Measurements from ENCODE around the gene TBC1D5. TPM values are rescaled to one million over a fixed set of nuclear protein-coding genes. Genes with fewer than 3 reads are reported as not detected.
"Not testable (repeated sequence)": the region's sequence is repeated elsewhere in the genome, so short reads cannot be mapped to it uniquely, and the experiment has no call there.

TBC1D5 gene
- total and polyA plus RNA-seq, 5 donors from 2014 or later = 27.6 to 61.6 (median 36.4) TPM

DNA sequence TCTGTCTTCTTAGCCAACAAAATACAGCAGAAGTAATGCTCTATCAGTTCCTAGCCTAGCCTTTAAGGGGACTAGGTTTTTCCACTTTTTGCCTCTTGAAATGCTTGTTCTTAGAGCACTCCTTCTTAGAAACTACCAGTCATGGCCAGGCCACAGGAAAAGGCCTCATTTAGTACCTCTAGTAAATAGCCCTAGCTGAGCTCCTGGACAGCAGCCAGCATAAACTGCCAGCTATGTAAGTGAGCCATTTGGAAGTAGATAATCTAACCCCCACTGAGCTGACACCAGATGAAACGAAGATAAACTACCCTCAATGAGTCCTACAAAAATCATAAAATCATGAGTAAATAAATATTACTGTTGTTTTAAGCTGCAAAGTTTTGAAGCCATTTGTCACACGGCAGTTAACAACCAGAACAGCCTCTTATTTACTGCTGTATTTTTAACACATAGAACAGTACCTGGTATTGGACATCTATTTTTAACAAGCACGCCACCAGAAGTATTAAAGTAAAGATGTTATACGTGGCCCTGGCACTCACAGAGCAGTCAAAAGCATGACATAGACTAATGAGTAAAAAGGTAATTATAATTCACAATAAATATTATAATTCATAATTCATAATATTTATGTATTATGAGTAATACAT, 12.0 kb downstream of the TBC1D5 start:
- Histone ChIP-seq H3K4me1 (ENCODE audit: control insufficient read depth, insufficient read depth, low read length, poor library complexity, severe bottlenecking) (peaks cover 6% of the 10 kb centered on the region), H3K27me3 (ENCODE audit: control insufficient read depth, insufficient read depth, low read length) (no peaks in the 10 kb centered on the region), H3K4me3 (ENCODE audit: low read depth, low read length) (no peak overlapping the region), H3K27ac (ENCODE audit: insufficient read depth, low read length, poor library complexity, severe bottlenecking) (no peak overlapping the region), H3K36me3 (ENCODE audit: control insufficient read depth, insufficient read depth, low read length) (peaks cover 5% of the 10 kb centered on the region), H3K9me3 (ENCODE audit: control insufficient read depth in 2 of 2, low read length in 2 of 2) (no peaks in the 10 kb centered on the region)
- no peak for DNase-seq
- Mint-ChIP-seq H3K9me3 (peaks cover 0 to 6% (median 0%) of the 10 kb centered on the region in 7 donors), H3K27ac (peak overlapping the region in 2 of 3 donors; percentile 24 to 48), H3K27me3 (no peaks in the 10 kb centered on the region), H3K4me3 (no peak overlapping the region), H3K36me3 (peaks cover 42% of the 10 kb centered on the region), H3K4me1 (peaks cover 19 to 49% (median 31%) of the 10 kb centered on the region in 4 donors)
- ATAC-seq (ENCODE audit: low read depth in 2 of 2) = no peak

- Histone ChIP-seq H3K4me1 (ENCODE audit: control insufficient read depth, insufficient read depth, low read length, poor library complexity, severe bottlenecking) (no peaks in the 10 kb centered on the region), H3K9me3 (ENCODE audit: control insufficient read depth in 2 of 2, low read length in 2 of 2) (no peaks in the 10 kb centered on the region), H3K27ac (ENCODE audit: insufficient read depth, low read length, poor library complexity, severe bottlenecking) (no peak overlapping the region), H3K4me3 (ENCODE audit: low read depth, low read length) (no peak overlapping the region), H3K27me3 (ENCODE audit: control insufficient read depth, insufficient read depth, low read length) (no peaks in the 10 kb centered on the region), H3K36me3 (ENCODE audit: control insufficient read depth, insufficient read depth, low read length) (peaks cover 5% of the 10 kb centered on the region)
- H3K4me1 Mint-ChIP-seq = peaks cover 12 to 18% (median 14%) of the 10 kb centered on the region in 4 donors
- no peak overlapping the region for H3K27ac Mint-ChIP-seq
- DNase-seq = no peak
- no peak overlapping the region for H3K4me3 Mint-ChIP-seq
- peaks cover 0 to 6% (median 0%) of the 10 kb centered on the region in 7 donors for H3K9me3 Mint-ChIP-seq
- H3K27me3 Mint-ChIP-seq = no peaks in the 10 kb centered on the region
- ATAC-seq (ENCODE audit: low read depth in 2 of 2) = no peak
- peaks cover 35% of the 10 kb centered on the region for H3K36me3 Mint-ChIP-seq
Measured at GRCh38 chr3:17726313-17726712, 16.1 kb downstream of the TBC1D5 start.

DNA sequence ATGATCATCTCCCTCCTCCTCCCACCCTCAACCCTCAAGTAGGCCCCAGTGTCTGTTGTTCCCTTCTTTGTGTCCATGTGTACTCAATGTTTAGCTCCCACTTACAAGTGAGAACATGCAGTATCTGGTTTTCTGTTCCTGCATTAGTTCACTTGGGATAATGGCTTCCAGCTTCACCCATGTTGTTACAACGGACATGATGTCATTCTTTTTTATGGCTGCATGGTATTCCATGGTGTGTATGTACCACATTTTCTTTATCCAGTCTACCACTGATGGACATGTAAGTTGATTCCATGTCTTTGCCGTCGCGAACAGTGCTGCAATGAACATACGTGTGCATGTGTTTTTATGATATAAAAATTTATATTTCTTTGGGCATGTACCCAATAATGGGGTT, 16.6 kb downstream of the TBC1D5 start:
- not testable (repeated sequence) for H3K9me3 ChIP-seq (ENCODE audit: control insufficient read depth in 2 of 2, low read length in 2 of 2); H3K27me3 Mint-ChIP-seq; H3K27ac Mint-ChIP-seq; H3K4me3 Mint-ChIP-seq; H3K27me3 ChIP-seq (ENCODE audit: control insufficient read depth, insufficient read depth, low read length); ATAC-seq (ENCODE audit: low read depth in 2 of 2); H3K4me1 ChIP-seq (ENCODE audit: control insufficient read depth, insufficient read depth, low read length, poor library complexity, severe bottlenecking); DNase-seq; H3K36me3 ChIP-seq (ENCODE audit: control insufficient read depth, insufficient read depth, low read length); H3K4me3 ChIP-seq (ENCODE audit: low read depth, low read length); H3K9me3 Mint-ChIP-seq; H3K27ac ChIP-seq (ENCODE audit: insufficient read depth, low read length, poor library complexity, severe bottlenecking)
- peaks cover 35% of the 10 kb centered on the region for H3K36me3 Mint-ChIP-seq
- H3K4me1 Mint-ChIP-seq = peaks cover 8 to 15% (median 12%) of the 10 kb centered on the region in 4 donors

- no peak overlapping the region for H3K4me3 Mint-ChIP-seq
- H3K9me3 Mint-ChIP-seq = peaks cover 0 to 6% (median 0%) of the 10 kb centered on the region in 7 donors
- no peak for ATAC-seq (ENCODE audit: low read depth in 2 of 2)
- H3K27me3 ChIP-seq (ENCODE audit: control insufficient read depth, insufficient read depth, low read length) = no peaks in the 10 kb centered on the region
- peaks cover 0 to 14% (median 8%) of the 10 kb centered on the region in 4 donors for H3K4me1 Mint-ChIP-seq
- H3K4me3 ChIP-seq (ENCODE audit: low read depth, low read length) = no peak overlapping the region
- H3K27ac Mint-ChIP-seq = no peak overlapping the region
- no peak overlapping the region for H3K27ac ChIP-seq (ENCODE audit: insufficient read depth, low read length, poor library complexity, severe bottlenecking)
- peaks cover 5% of the 10 kb centered on the region for H3K36me3 ChIP-seq (ENCODE audit: control insufficient read depth, insufficient read depth, low read length)
- no peaks in the 10 kb centered on the region for H3K4me1 ChIP-seq (ENCODE audit: control insufficient read depth, insufficient read depth, low read length, poor library complexity, severe bottlenecking)
- no peaks in the 10 kb centered on the region for H3K27me3 Mint-ChIP-seq
- H3K9me3 ChIP-seq (ENCODE audit: control insufficient read depth in 2 of 2, low read length in 2 of 2) = no peaks in the 10 kb centered on the region
- H3K36me3 Mint-ChIP-seq = peaks cover 31% of the 10 kb centered on the region
- DNase-seq = no peak
Measured at GRCh38 chr3:17724948-17725347, 17.5 kb downstream of the TBC1D5 start.

GRCh38 chr3:17724122-17724521, 18.3 kb downstream of the TBC1D5 start:
- H3K4me1 ChIP-seq (ENCODE audit: control insufficient read depth, insufficient read depth, low read length, poor library complexity, severe bottlenecking) = no peaks in the 10 kb centered on the region
- H3K27me3 ChIP-seq (ENCODE audit: control insufficient read depth, insufficient read depth, low read length) = no peaks in the 10 kb centered on the region
- H3K9me3 ChIP-seq (ENCODE audit: control insufficient read depth in 2 of 2, low read length in 2 of 2) = no peaks in the 10 kb centered on the region
- no peak overlapping the region for H3K27ac ChIP-seq (ENCODE audit: insufficient read depth, low read length, poor library complexity, severe bottlenecking)
- peaks cover 5% of the 10 kb centered on the region for H3K36me3 ChIP-seq (ENCODE audit: control insufficient read depth, insufficient read depth, low read length)
- ATAC-seq (ENCODE audit: low read depth in 2 of 2) (no peak), DNase-seq (no peak)
- H3K36me3 Mint-ChIP-seq = peaks cover 28% of the 10 kb centered on the region
- H3K27me3 Mint-ChIP-seq = no peaks in the 10 kb centered on the region
- peaks cover 0 to 6% (median 0%) of the 10 kb centered on the region in 7 donors for H3K9me3 Mint-ChIP-seq
- H3K27ac Mint-ChIP-seq = peak overlapping the region in 1 of 3 donors; percentile 5
- no peak overlapping the region for H3K4me3 ChIP-seq (ENCODE audit: low read depth, low read length)
- peaks cover 0 to 12% (median 9%) of the 10 kb centered on the region in 4 donors for H3K4me1 Mint-ChIP-seq
- H3K4me3 Mint-ChIP-seq = no peak overlapping the region

- H3K27me3 ChIP-seq (ENCODE audit: control insufficient read depth, insufficient read depth, low read length) = no peaks in the 10 kb centered on the region
- H3K27ac ChIP-seq (ENCODE audit: insufficient read depth, low read length, poor library complexity, severe bottlenecking) = no peak overlapping the region
- ATAC-seq (ENCODE audit: low read depth in 2 of 2) (no peak), DNase-seq (no peak)
- Mint-ChIP-seq H3K9me3 (peaks cover 5 to 16% (median 8%) of the 10 kb centered on the region in 7 donors), H3K4me1 (peaks cover 0 to 14% (median 11%) of the 10 kb centered on the region in 4 donors), H3K36me3 (peaks cover 39% of the 10 kb centered on the region), H3K27ac (no peak overlapping the region), H3K27me3 (no peaks in the 10 kb centered on the region), H3K4me3 (no peak overlapping the region)
- no peaks in the 10 kb centered on the region for H3K4me1 ChIP-seq (ENCODE audit: control insufficient read depth, insufficient read depth, low read length, poor library complexity, severe bottlenecking)
- H3K9me3 ChIP-seq (ENCODE audit: control insufficient read depth in 2 of 2, low read length in 2 of 2) = peaks cover 14 to 20% of the 10 kb centered on the region in 2 experiments
- H3K36me3 ChIP-seq (ENCODE audit: control insufficient read depth, insufficient read depth, low read length) = peaks cover 17% of the 10 kb centered on the region
- no peak overlapping the region for H3K4me3 ChIP-seq (ENCODE audit: low read depth, low read length)
Measured at GRCh38 chr3:17717411-17717810, 25.0 kb downstream of the TBC1D5 start.

DNA sequence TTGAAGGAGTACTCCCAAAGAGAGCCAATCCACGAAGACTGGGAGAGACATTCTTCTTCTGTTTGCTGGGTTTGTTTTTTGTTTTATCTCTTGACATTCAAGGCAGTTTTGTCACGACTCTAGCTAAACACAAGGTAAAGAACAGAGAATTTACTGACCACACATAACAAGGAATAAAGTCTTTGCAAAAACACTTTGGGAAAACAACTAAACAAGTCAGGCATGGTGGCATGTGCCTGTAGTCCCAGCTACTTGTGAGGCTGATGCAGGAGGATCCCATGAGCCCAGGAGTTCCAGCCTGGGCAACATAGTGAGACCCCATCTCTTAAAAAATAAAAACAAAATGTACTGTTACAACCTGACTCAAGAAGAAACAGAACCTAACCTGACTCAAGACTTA, 28.0 kb downstream of the TBC1D5 start:
- ATAC-seq (ENCODE audit: low read depth in 2 of 2) (no peak), DNase-seq (no peak)
- Histone ChIP-seq H3K36me3 (ENCODE audit: control insufficient read depth, insufficient read depth, low read length) (peaks cover 17% of the 10 kb centered on the region), H3K27ac (ENCODE audit: insufficient read depth, low read length, poor library complexity, severe bottlenecking) (no peak overlapping the region), H3K27me3 (ENCODE audit: control insufficient read depth, insufficient read depth, low read length) (no peaks in the 10 kb centered on the region), H3K4me1 (ENCODE audit: control insufficient read depth, insufficient read depth, low read length, poor library complexity, severe bottlenecking) (no peaks in the 10 kb centered on the region), H3K9me3 (ENCODE audit: control insufficient read depth in 2 of 2, low read length in 2 of 2) (peaks cover 14 to 20% of the 10 kb centered on the region in 2 experiments), H3K4me3 (ENCODE audit: low read depth, low read length) (no peak overlapping the region)
- peaks cover 0 to 18% (median 15%) of the 10 kb centered on the region in 4 donors for H3K4me1 Mint-ChIP-seq
- no peak overlapping the region for H3K4me3 Mint-ChIP-seq
- H3K36me3 Mint-ChIP-seq = peaks cover 43% of the 10 kb centered on the region
- H3K27ac Mint-ChIP-seq = no peak overlapping the region
- H3K27me3 Mint-ChIP-seq = no peaks in the 10 kb centered on the region
- H3K9me3 Mint-ChIP-seq = peaks cover 5 to 16% (median 8%) of the 10 kb centered on the region in 7 donors

Measured in CD4-positive, CD25-positive, alpha-beta regulatory T cell (primary cell).